ENCODE data around the gene CHST11.
A peak's percentile ranks its signal among the peaks of the same experiment; 100 is the strongest.
"Not testable (repeated sequence)": the region's sequence is repeated elsewhere in the genome, so short reads cannot be mapped to it uniquely, and the experiment has no call there.

Gene CHST11

DNA sequence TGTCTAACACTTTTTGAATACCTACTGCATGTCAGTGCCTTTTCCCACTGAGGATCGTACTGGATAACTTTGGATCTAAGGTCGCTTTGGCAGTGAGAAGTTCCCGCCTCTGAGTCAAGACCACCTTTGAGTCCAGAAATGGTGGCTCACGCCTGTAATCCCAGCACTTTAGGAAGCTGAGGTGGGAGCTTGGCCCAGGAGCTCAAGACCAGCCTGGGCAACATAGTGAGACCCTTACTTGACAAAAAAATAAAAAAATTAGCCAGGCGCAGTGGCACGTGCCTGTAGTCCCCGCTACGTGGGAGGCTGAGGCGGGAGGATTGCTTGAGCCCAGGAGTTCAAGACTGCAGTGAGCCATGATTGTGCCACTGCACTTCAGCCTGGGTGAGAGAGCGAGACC is 61.1 kb downstream of the CHST11 start:
- DNase-seq, result no peak
- TF ChIP-seq POLR2A (IDR thresholded peaks at IDR 0.05; ENCODE audit: low read length) (no peak), GATA1 (IDR thresholded peaks at IDR 0.05; ENCODE audit: low read depth, low read length) (no peak)

DNA sequence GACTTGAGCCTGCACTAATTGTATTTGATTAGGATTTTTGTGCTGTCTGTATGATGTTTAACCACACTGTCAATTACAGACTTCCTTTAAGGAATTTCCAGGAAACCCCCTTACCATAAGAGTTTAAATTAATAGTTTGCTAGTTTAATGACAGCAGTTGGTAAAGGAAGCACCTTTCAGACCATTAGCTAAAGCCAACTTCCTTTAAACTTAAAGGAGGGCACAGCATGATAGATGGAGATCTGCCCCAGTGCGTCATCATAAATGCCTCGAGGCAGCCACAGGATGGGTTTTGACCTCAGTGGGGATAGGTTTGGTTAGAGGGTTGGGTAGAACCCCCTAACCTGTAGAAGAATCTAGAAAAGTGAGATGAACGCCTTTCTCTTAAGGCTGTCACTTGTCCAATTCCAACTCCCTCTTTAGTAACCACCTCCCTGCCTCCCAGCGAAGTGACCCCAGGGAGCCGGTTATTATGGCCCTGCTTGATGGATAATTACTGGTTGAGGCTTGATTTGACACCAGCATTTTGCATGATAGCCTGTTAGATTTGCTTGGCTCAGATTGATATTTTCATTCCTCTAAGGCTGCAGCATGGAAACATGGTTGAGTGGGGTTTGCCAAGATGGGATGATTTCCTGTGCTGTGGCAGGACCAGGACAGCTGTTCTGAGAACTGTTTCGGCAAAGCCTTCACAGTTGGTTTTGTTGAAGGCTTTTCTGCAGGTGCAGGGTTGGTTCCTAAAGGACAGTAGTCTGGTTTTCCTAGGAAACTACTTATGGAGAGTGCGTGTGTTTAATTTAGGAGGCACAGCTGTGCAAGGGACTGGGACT is 62.7 kb downstream of the CHST11 start:
- DNase-seq, result no peak

DNA sequence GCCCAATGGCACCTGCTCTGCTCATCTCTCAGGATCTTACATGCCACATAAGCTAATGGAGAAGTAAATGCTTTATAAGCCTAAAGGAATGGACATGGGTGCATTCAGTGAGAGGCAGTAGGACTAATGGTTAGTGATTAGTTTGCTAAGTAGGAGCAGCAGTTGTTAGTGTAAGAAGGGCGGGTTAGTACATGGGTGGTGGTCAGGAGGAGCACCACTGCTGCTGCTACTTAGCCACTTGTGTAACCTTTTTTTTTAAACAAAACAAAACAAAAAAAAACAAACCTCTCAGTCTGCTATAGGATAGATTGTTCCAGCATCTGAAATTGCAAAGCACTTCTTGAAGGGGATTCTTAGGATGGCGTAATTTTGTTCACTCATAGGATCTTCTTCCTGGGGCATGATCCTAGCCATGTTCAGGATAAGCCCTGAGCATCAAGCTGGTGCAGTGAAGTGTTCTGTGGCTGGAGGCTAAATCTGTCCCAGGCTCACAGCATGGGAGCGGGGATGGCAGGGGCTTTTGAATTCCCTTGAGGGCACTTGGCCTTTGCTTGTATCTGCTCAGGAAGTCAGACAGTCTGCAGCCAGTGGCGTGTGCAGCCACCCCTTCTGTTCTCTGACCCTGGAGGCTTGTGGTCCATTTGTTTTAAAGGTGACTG is 63.6 kb downstream of the CHST11 start:
- DNase-seq, result no peak

More for the DNA sequence above, 62.7 kb downstream of the CHST11 start:
- TF ChIP-seq GATA1 (IDR thresholded peaks at IDR 0.05; ENCODE audit: low read depth, low read length) (no peak), POLR2A (IDR thresholded peaks at IDR 0.05; ENCODE audit: low read length) (no peak)

DNA sequence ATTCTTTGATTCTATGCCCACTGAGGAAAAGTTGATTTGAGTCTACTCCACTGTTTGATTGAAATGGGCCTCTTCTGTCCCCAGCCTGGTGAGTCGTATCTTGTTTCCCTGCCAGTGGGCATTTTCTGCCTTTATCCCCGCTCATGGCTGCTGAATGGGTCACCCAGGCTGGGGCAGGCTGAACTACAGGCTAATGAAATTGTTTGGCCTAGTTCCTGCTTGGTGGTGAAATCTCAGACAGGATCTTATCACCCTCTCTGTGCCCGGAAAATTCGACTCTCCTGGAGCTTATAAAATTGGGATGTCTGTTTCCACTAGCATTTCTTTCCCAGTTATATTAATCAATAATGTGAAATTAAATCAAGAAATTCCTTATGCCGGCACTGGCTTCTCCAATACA is 65.0 kb downstream of the CHST11 start:
- DNase-seq, result no peak
- TF ChIP-seq POLR2A (IDR thresholded peaks at IDR 0.05; ENCODE audit: low read length), result no peak
- TF ChIP-seq GATA1 (IDR thresholded peaks at IDR 0.05; ENCODE audit: low read depth, low read length), result no peak

More for the DNA sequence above, 63.6 kb downstream of the CHST11 start:
- TF ChIP-seq GATA1 (IDR thresholded peaks at IDR 0.05; ENCODE audit: low read depth, low read length), result no peak
- TF ChIP-seq POLR2A (IDR thresholded peaks at IDR 0.05; ENCODE audit: low read length), result no peak

DNA sequence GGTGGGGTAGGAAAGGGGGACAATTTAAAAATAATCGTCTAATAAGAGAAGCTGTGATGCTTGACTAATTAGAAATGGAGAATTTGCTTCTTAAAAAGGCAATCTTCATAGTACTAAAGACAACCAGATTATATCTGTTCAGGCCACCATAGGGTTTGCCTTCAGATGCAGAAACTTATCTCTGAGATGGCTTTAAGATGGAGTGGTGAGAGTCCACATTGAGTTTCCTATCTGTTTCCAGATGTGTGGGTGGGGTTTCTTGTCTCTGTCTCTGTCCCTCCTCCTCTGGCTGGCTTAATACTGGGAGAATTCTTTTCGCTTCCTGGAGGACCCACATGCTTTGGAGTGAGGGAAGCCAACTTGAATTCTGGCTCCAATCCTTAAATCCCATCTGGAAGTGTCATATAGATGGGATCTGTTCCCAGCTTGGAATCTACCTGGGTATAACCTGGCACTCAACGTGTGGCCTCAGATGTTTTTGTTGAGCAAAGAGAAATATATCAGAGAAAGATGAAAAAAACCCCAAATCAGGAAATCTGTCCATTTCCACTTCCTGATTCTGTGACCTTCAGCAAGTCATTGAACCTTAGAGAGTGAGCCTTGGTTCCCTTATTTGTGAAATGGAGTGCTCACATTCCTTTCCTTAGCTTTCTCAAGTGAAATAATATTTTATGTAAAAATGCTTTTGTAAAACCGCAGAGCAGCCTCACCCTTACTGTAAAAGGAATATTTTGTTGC is 66.4 kb downstream of the CHST11 start:
- TF ChIP-seq POLR2A (IDR thresholded peaks at IDR 0.05; ENCODE audit: low read length) (no peak), GATA1 (IDR thresholded peaks at IDR 0.05; ENCODE audit: low read depth, low read length) (no peak)
- peak in 1 of 2 experiments; percentile 55 for DNase-seq

DNA sequence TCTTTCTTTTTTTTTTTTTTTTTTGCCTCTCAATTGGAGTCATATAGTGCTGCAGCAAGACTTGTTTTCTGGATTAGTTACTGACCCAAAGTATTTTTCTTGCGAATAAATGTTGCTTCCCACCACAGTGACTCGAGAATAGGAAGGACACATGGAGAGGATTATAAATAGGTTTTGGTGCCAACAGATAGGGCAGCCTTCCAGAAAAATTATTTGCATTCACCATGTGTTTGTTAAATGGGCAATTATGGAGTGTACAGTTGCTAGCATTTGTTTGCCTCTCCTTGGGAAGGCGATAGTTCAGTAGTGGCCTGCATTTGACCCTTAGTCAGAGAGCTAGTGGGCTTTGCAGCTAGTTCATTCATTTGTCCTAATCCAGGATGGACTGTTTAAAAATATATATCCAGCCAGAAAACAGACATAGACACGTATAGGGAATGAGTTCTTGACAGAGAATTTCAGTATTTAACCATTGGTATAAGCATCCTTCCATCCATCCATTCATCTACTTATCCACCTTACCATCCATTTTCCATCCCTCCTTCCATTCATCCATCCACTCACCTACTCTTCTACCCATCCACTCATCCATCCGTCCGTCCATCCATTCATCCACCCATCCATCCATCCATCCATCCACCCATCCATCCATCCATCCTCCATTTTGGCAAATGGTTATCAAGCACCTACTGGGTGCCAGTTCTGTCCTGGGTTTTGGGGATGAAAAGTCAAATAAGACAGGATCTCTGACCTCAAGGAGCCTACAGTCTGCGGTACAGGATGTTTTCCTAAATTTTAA is 67.5 kb downstream of the CHST11 start:
- DNase-seq, result no peak
- no peak for TF ChIP-seq POLR2A (IDR thresholded peaks at IDR 0.05; ENCODE audit: low read length)

DNA sequence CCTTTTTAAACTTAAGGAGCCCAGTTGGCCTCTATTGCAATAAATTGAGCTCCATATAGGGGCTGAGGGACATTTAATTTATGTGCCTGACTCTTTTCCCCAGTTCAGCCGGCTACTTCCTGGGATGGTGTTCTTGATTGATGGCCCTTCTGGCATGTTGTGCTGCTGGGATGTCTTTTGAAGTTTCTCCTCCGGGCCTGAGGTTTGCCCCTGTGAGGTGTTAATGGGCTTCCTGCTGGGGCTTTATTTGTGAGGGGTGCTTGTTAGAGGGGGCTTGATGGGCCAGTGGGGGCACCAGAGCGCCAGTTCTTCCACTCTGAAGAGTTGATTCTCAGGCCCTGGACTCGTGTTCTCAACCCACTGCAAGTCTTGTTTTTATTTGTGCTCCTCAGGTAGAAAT is 69.6 kb downstream of the CHST11 start:
- DNase-seq, result no peak

DNA sequence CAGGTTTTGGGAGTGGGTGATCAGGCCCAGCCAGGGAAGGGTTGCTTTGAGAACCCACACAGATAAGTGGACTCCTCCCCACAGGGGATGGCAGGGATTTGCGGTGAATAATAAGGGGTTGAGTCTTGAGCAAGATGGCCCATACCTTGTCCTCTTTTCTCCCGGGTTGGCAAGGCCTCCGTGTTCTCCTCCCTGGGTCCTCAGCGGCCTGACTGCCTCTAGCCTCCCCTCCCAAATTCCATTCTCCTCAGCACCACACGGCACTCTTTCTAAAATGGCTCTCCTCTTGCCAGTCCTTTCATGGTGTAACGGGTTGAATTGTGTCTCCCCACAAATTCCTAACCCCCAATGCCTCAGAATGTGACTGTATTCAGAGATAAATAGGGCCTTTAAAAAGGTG is 70.0 kb downstream of the CHST11 start:
- TF ChIP-seq POLR2A (IDR thresholded peaks at IDR 0.05; ENCODE audit: low read length) (no peak), GATA1 (IDR thresholded peaks at IDR 0.05; ENCODE audit: low read depth, low read length) (no peak)
- no peak for DNase-seq

More for the DNA sequence above, 69.6 kb downstream of the CHST11 start:
- TF ChIP-seq GATA1 (IDR thresholded peaks at IDR 0.05; ENCODE audit: low read depth, low read length) (no peak), POLR2A (IDR thresholded peaks at IDR 0.05; ENCODE audit: low read length) (no peak)

DNA sequence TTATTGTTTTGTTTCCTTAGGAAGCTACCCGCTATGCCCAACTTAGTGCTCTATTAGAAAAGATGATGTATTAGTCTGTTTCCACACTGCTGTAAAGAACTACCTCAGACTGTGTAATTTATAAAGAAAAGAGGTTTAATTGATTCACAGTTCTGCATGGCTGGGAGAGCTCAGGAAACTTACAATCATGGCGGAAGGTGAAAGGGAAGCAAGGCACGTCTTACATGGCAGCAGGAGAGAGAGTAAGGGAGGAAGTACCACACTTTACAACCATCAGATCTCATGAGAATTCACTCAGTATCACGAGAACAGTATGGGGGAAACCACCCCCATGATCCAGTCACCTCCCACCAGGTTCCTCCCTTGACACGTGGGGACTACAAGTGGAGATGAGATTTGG is 70.9 kb downstream of the CHST11 start:
- not testable (repeated sequence) for DNase-seq

DNA sequence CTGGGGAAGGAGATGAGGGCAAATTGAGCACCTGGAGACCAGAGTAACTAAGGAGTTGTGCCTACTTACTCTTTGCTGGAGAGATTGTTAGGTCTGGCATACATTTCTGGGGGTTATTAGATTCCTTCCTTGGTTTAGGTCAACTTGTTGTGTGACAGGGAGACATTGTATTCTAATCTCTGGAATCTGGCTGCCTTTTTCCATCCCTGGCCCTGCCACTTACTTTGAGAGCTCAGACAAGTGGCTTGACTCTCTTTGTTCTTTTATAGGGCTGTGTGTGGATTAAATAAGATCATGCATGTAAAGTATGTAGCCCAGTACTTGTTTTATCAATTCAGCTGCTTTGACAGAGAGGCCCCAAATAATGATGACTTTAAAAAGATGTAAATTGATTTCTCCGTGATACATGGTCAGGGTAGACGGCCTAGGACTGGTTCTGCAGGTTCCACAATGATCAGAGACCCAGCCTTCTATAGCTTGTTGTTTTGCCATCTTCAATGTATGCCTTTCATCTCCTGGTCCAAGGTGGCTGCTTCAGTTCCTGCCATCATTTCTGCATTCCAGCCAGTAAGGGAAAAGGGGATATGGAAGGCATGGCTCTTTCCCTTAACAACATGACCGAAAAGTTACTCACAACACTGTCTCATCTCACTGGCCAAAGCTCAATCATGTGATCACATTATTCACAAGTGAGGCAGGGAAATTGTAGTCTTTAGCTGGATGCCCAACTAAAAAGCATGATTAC is 72.6 kb downstream of the CHST11 start:
- TF ChIP-seq GATA1 (IDR thresholded peaks at IDR 0.05; ENCODE audit: low read depth, low read length) (no peak), POLR2A (IDR thresholded peaks at IDR 0.05; ENCODE audit: low read length) (no peak)
- no peak for DNase-seq

DNA sequence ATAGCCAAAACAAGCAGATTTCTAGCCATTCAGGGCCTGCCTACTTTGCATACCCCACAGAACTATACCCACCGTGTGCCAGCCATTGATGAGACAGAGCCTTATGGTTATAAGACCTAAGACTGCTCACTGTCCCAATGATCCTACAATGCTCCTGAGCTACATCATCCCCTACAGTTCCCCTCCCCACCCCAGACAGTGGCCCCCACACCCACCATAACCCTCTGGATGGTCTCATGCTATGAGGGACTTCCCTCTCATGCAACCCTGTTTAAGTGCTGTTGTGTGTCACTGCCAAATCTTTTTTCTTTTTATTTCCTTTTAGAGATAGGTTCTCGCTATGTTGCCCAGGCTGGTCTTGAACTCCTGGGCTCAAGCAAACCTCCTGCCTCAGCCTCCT is 75.9 kb downstream of the CHST11 start:
- no peak for DNase-seq
- TF ChIP-seq POLR2A (IDR thresholded peaks at IDR 0.05; ENCODE audit: low read length), result no peak
- TF ChIP-seq GATA1 (IDR thresholded peaks at IDR 0.05; ENCODE audit: low read depth, low read length), result no peak

DNA sequence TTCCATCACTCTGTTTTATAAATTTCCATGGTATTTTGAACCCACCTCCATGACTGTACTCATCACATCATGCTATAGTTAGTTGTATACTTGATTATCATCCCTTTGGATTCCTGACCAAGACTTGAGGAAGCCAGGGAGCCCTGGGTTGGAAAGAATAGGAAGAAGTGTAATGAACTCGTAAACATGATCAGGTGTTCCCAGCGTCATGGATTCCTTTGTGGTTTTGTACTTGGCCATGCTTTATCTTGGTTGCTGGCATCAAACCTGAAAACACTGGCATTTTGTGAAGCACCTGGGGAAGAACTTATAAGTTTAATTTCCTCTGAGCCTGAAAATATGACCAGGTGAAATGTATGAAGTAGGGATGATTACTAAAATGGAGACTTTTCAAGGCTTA is 76.4 kb downstream of the CHST11 start:
- TF ChIP-seq GATA1 (IDR thresholded peaks at IDR 0.05; ENCODE audit: low read depth, low read length) (no peak), POLR2A (IDR thresholded peaks at IDR 0.05; ENCODE audit: low read length) (no peak)

More for the DNA sequence above, 76.4 kb downstream of the CHST11 start:
- no peak for DNase-seq
